ENCODE data around the gene DICER1.
"Not testable (repeated sequence)": the region's sequence is repeated elsewhere in the genome, so short reads cannot be mapped to it uniquely, and the experiment has no call there.

DICER1 gene

DNA sequence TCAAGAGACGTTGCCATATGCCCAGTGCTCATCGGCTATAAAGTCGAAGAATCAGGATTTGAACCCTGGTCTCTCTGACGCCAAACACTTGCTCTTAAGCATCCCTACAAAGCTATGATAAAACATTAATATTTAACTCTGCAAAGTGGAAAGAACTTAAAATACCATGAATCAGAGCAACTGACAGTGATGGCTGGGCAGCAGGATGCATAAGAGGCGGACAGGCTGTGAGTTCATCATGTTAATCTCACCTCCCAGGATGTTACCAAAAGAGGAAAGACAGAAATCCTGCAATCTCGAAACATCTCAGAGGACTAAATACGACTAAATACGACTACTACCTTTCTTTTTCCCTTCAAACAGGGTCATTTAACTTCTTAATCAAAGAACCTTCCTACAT, 5.8 kb downstream of the DICER1 start:
- in situ Hi-C loops (cut with MboI; ENCODE audit: low sequenced_read_pairs) = no loop called here
- no peak for DNase-seq (ENCODE audit: low spot score in 2 of 2)
- Histone ChIP-seq H3K4me1 (peaks cover 8% of the 10 kb centered on the region), H3K9me3 (no peaks in the 10 kb centered on the region; the same call in 1 of the 2 replicates), H3K36me3 (replicated peaks) (no peaks in the 10 kb centered on the region), H3K4me3 (no peak overlapping the region), H3K27me3 (ENCODE audit: low read depth) (no peaks in the 10 kb centered on the region)

DNA sequence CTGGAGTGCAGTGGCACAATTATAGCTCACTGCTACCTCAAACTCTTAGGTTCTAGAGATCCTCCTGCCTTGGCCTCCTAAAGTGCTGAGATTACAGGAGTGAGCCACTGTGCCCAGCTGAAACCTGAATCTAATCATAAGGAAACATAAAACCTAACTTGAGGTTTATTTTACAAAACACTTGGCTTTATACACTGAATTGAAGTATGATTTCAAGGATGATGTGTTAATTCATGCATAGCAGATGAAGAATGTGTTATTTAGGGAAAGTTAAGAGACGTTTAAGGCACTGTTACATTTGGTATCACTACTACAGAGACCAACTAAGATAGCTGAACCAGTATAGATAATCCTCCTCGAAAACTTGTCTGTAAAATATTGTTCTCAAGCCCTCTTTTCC, 6.4 kb downstream of the DICER1 start:
- H3K4me3 ChIP-seq = no peak overlapping the region
- H3K9me3 ChIP-seq = no peaks in the 10 kb centered on the region; the same call in 1 of the 2 replicates
- H3K27me3 ChIP-seq (ENCODE audit: low read depth) = no peaks in the 10 kb centered on the region
- no peaks in the 10 kb centered on the region for H3K36me3 ChIP-seq (replicated peaks)
- in situ Hi-C loops (cut with MboI; ENCODE audit: low sequenced_read_pairs) = no loop called here
- no peak for DNase-seq (ENCODE audit: low spot score in 2 of 2)
- H3K4me1 ChIP-seq = peaks cover 14% of the 10 kb centered on the region

DNA sequence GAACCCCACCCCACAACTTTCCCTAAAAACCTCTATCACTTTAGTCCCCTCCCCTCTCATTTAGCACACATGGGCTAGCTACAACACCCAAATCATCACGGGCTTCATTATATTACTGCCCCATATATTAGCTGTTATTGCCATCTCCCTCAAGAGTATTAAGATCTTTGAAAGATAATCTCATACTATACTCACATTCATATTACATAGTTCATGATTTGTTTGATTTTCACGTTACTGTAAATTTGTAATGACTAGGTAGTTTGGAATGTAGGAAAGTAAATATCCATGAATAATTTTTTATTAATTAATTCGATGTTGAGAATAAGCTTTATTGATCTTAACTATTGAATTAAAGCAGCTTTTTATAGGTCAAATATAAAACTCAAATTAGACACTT, 7.9 kb downstream of the DICER1 start:
- Histone ChIP-seq H3K27me3 (ENCODE audit: low read depth) (no peaks in the 10 kb centered on the region), H3K4me3 (no peak overlapping the region), H3K9me3 (no peaks in the 10 kb centered on the region; the same call in 1 of the 2 replicates), H3K36me3 (replicated peaks) (no peaks in the 10 kb centered on the region), H3K4me1 (peaks cover 18% of the 10 kb centered on the region)
- in situ Hi-C loops (cut with MboI; ENCODE audit: low sequenced_read_pairs) = no loop called here
- no peak for DNase-seq (ENCODE audit: low spot score in 2 of 2)

DNA sequence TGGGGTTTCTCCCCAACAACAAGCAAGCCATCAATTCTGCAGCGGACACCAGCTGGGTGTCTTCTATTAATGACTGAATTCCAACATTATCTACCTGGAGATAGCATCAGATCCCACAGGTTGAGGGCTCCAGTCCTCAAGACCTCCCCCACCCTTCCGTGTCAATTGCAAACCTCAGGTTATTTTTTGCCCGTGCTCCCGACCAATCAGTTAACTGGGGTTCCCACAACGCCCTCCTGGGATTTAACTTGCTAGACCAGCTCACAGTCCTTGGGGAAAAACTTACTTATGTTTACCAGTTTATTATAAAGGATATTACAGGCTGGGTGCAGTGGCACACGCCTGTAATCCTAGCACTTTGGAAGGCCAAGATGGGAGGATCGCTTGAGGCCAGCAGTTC, 9.7 kb downstream of the DICER1 start:
- Histone ChIP-seq H3K4me1 (peaks cover 33% of the 10 kb centered on the region), H3K27me3 (ENCODE audit: low read depth) (no peaks in the 10 kb centered on the region), H3K4me3 (no peak overlapping the region), H3K9me3 (no peaks in the 10 kb centered on the region; the same call in 1 of the 2 replicates), H3K36me3 (replicated peaks) (no peaks in the 10 kb centered on the region)
- DNase-seq (ENCODE audit: low spot score in 2 of 2) = no peak
- in situ Hi-C loops (cut with MboI; ENCODE audit: low sequenced_read_pairs) = no loop called here

DNA sequence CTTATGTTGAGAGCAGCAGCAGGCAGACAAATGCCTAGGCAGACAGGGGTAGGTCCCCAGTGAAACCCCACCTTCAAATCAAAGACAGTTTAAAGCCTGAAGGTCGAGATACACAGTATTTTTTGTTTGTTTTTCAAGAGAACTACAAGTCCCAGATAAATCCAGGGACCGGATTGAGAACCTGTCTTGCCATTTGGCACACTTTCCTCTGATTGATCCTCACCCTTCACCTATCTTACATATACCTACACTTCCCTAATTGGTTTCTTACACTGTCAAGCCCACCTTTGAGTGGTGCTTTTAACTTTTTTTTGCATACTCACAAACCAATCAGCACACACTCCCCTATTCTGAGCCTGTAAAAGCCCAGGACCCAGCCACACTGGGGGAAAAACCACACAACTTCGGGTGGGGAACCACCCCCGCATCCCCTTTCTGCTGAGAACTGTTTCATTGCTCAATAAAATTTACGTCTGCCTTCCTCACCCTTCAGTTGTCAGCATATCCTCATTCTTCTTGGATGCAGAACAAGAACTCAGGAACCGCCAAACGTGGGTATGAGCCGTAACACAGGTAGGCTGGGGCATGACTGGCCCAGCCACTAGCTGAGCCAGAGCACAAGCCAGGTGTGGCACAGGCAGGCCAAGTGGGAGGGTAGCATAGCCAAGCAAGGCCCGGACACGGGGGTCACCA, 11.1 kb downstream of the DICER1 start:
- Histone ChIP-seq H3K4me1 (peaks cover 47% of the 10 kb centered on the region), H3K4me3 (no peak overlapping the region), H3K36me3 (replicated peaks) (no peaks in the 10 kb centered on the region), H3K27me3 (ENCODE audit: low read depth) (no peaks in the 10 kb centered on the region), H3K9me3 (no peaks in the 10 kb centered on the region; the same call in 1 of the 2 replicates)
- in situ Hi-C loops (cut with MboI; ENCODE audit: low sequenced_read_pairs) = no loop called here
- DNase-seq (ENCODE audit: low spot score in 2 of 2) = no peak

DNA sequence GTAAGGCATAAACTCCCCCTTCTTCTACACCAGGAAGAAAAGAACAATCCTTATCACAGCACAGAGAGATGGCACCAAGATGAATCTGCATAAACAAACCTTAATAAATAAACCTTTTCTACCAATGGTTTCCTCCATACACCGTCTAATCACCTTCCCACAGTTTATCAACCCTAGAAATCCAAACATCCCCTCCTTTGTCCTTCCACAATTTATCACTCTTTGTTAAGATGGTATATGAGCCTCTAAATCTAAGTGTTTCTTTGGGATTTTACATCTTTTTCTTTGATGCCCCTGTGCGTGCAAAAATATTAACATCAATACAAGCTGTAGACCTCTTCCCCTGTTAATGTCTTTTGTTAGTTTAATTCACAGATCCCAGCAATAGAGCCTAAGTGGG, 12.5 kb downstream of the DICER1 start:
- no peak for DNase-seq (ENCODE audit: low spot score in 2 of 2)
- Histone ChIP-seq H3K27me3 (ENCODE audit: low read depth) (no peaks in the 10 kb centered on the region), H3K4me1 (peaks cover 60% of the 10 kb centered on the region), H3K4me3 (no peak overlapping the region), H3K9me3 (no peaks in the 10 kb centered on the region; the same call in 1 of the 2 replicates), H3K36me3 (replicated peaks) (no peaks in the 10 kb centered on the region)
- in situ Hi-C loops (cut with MboI; ENCODE audit: low sequenced_read_pairs) = no loop called here

DNA sequence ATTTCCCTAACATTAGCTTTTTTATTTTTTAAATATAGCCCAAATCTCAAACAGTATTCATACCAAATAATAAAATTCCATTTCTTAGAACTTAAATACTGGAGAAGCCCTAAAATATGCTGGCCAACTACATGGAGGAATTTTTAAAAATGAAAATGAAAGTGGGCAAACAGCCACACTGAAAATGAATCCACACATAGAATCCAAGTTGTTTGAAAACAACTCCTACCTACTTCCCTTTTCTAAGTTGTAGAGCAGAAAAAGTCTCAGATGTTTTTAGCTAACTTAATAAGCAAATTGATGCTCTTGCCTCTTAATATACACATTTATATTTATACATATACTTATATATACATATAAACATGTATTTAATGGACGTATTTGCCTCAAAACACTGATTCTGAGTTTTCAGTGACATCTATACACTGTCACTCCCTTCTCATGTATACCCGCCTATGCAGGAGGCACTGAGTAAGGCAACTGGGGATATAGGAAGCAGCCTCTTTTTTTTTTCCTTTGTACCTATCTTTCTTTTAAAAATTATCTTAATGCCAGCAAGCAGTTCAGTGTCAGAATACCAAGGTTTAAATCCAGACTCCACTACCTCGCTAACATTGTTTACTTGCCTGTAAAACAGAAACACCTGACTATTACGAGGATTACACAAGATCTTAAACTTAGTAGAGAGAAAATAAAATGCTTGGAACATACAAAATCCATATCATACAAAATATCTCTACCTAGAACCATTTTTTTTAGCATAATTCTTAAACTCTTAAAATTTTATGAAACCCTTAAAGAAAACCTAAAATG, 13.3 kb downstream of the DICER1 start:
- Histone ChIP-seq H3K36me3 (replicated peaks) (no peaks in the 10 kb centered on the region), H3K4me1 (peaks cover 69% of the 10 kb centered on the region), H3K4me3 (no peak overlapping the region), H3K9me3 (no peaks in the 10 kb centered on the region; the same call in 1 of the 2 replicates), H3K27me3 (ENCODE audit: low read depth) (no peaks in the 10 kb centered on the region)
- in situ Hi-C loops (cut with MboI; ENCODE audit: low sequenced_read_pairs) = no loop called here
- DNase-seq (ENCODE audit: low spot score in 2 of 2) = no peak

DNA sequence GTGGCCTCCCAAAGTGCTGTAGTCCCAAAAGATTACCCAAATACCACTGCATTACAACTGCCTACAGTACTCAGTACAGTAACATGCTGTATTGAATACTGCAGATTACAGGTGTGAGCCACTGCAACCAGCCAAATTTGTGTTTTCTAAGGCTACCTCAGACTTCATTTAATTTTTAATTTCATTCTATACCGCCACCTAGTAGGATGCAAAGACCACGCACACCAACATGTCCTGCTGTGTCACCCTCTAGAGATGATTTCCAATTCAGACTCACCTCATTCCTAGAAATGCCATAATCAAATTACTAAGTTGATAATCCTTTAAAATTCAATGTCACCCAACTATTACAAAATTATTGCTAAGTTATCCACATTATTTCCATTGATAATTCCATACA, 15.1 kb downstream of the DICER1 start:
- Histone ChIP-seq H3K9me3 (no peaks in the 10 kb centered on the region; the same call in 1 of the 2 replicates), H3K27me3 (ENCODE audit: low read depth) (no peaks in the 10 kb centered on the region), H3K4me1 (peaks cover 73% of the 10 kb centered on the region), H3K36me3 (replicated peaks) (no peaks in the 10 kb centered on the region), H3K4me3 (no peak overlapping the region)
- no peak for DNase-seq (ENCODE audit: low spot score in 2 of 2)
- in situ Hi-C loops (cut with MboI; ENCODE audit: low sequenced_read_pairs) = no loop called here

DNA sequence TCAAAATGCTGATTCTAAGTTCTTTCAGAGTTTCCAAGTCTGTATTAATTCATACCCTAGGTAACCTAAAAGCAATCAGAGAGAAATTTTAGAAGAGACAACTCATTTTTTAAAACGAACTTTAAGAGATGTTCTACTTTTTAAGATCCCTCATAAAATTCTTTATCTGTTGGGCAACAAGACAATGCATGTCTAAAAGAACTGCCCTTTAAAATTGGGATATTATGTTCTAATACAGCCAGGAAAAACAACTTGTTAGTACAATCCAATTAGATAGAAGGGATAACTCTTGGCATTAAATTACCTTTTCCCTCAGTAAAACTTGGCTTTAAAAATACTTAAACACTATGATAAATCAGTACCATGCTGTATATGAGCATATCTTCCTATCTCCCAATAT, 15.6 kb downstream of the DICER1 start:
- H3K27me3 ChIP-seq (ENCODE audit: low read depth) = no peaks in the 10 kb centered on the region
- H3K4me1 ChIP-seq = peaks cover 73% of the 10 kb centered on the region
- DNase-seq (ENCODE audit: low spot score in 2 of 2) = no peak
- H3K4me3 ChIP-seq = no peak overlapping the region
- no peaks in the 10 kb centered on the region for H3K9me3 ChIP-seq
- in situ Hi-C loops (cut with MboI; ENCODE audit: low sequenced_read_pairs) = no loop called here
- H3K36me3 ChIP-seq (replicated peaks) = no peaks in the 10 kb centered on the region

DNA sequence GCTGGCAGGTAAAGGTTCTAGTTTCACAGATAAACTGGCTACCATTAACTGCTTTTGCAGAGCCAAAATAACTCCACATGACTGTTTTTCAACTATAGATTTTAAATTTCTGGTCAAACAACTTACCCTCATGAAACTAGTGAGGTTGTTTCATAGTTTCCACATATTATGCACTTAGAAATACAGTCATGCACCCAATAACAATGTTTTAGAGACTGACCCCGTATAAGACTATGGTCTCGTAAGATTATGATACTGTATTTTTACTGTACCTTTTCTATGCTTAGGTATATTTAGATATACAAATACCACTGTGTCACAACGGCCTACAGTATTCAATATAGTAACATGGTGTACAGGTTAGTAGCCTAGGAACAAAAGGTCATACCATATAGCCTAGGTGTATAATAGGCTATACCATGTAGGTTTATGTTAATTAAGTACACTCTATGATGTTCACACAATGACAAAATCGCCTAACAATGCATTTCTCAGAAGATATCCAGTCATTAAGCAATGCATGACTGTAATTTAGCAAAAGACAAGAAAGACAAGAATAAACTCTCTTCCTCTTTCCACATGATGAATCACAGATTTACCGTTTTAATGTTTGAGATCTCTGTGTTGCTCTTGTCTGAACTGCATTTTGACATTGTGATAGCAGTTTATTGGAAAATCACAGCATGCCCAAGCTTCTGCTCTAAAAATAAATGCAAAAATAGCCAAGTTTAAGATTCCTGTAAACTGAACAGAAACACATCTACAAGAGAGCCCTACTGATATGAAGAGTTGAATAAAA, 17.1 kb downstream of the DICER1 start:
- in situ Hi-C loops (cut with MboI; ENCODE audit: low sequenced_read_pairs) = no loop called here
- DNase-seq (ENCODE audit: low spot score in 2 of 2) = peak in 1 of 2 experiments; percentile 40
- H3K36me3 ChIP-seq (replicated peaks) = no peaks in the 10 kb centered on the region
- peaks cover 63% of the 10 kb centered on the region for H3K4me1 ChIP-seq
- no peak overlapping the region for H3K4me3 ChIP-seq
- no peaks in the 10 kb centered on the region for H3K27me3 ChIP-seq (ENCODE audit: low read depth)
- no peaks in the 10 kb centered on the region for H3K9me3 ChIP-seq

DNA sequence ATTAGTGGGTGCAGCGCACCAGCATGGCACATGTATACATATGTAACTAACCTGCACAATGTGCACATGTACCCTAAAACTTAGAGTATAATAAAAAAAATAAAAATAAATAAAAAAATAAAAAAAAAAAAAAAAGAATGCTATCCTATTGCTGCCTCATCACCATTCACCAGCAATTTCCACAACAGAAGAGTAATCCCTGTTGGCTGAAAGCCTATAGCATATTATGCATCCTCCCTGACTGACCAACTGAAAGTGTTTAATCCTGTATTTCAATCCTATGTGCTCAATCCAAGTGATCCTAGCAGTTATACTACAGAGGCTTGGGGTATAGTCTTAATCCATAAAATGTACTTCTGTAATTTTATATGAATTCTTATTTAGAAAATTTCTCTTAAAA, 18.5 kb downstream of the DICER1 start:
- Histone ChIP-seq H3K36me3 (replicated peaks) (no peaks in the 10 kb centered on the region), H3K4me3 (no peak overlapping the region), H3K27me3 (ENCODE audit: low read depth) (no peaks in the 10 kb centered on the region), H3K4me1 (peaks cover 55% of the 10 kb centered on the region), H3K9me3 (no peaks in the 10 kb centered on the region)
- DNase-seq (ENCODE audit: low spot score in 2 of 2) = peak in 1 of 2 experiments; percentile 37
- in situ Hi-C loops (cut with MboI; ENCODE audit: low sequenced_read_pairs) = no loop called here

DNA sequence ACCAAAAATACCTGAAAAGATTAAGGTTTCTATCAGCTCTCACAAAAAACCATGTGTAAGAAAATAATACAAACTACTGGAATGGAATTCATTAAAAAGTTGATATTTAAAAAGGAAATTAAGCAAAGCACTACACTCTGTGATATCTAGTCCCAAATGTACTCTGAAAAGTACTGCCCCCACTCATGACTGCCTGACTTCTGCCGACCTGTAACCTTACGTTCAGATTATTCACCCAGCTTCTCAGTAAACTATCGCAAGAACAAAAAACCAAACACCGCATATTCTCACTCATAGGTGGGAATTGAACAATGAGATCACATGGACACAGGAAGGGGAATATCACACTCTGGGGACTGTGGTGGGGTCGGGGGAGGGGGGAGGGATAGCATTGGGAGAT, 18.9 kb downstream of the DICER1 start:
- peaks cover 55% of the 10 kb centered on the region for H3K4me1 ChIP-seq
- H3K36me3 ChIP-seq (replicated peaks); in situ Hi-C loops (cut with MboI; ENCODE audit: low sequenced_read_pairs): not testable (repeated sequence)

DNA sequence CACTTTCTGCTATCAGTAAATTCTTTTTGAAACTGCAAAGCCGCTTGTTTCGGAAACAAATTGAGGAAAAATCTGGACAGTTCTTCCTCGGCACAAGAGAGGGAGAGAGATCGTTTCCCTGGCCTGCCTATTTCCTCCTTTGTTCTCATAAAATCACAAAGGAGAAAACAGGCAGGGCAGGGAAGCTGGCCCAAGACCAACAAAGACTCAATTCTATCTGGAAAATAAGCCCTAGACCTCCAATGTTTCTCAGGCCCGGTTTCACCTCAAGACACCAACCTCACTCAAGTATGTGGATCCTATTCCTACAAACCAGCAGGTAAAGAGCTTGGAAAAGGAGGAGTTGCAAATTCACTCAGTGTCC, 19.5 kb downstream of the DICER1 start:
- no peaks in the 10 kb centered on the region for H3K27me3 ChIP-seq (ENCODE audit: low read depth)
- peaks cover 53% of the 10 kb centered on the region for H3K4me1 ChIP-seq
- DNase-seq (ENCODE audit: low spot score in 2 of 2) = peak; percentile 48 to 57
- H3K9me3 ChIP-seq = no peaks in the 10 kb centered on the region
- no peaks in the 10 kb centered on the region for H3K36me3 ChIP-seq (replicated peaks)
- no peak overlapping the region for H3K4me3 ChIP-seq
- in situ Hi-C loops (cut with MboI; ENCODE audit: low sequenced_read_pairs) = no loop called here

More for the DNA sequence above, 18.9 kb downstream of the DICER1 start:
- H3K9me3 ChIP-seq; DNase-seq (ENCODE audit: low spot score in 2 of 2); H3K27me3 ChIP-seq (ENCODE audit: low read depth); H3K4me3 ChIP-seq: not testable (repeated sequence)

Measured in HAP-1 (cell line).